ENCODE data around the gene PEX11B. TPM values are rescaled to one million over a fixed set of nuclear protein-coding genes. Genes with fewer than 3 reads are reported as not detected.

The PEX11B gene
- total RNA-seq, 1 donor = 28.5 TPM

- no peak overlapping the region for H3K4me3 ChIP-seq (ENCODE audit: low read depth, low read length)
- no peak for DNase-seq (ENCODE audit: low read depth)
- TF ChIP-seq CTCF (IDR thresholded peaks at IDR 0.05; ENCODE audit: insufficient read depth, low read depth, low read length) = no peak
Measured at GRCh38 chr1:145908653-145909052, 9.9 kb downstream of the PEX11B start.

GRCh38 chr1:145906954-145907753 is 11.4 kb downstream of the PEX11B start:
- no peak for DNase-seq (ENCODE audit: low read depth)
- no peak overlapping the region for H3K4me3 ChIP-seq (ENCODE audit: low read depth, low read length)
- TF ChIP-seq CTCF (IDR thresholded peaks at IDR 0.05; ENCODE audit: insufficient read depth, low read depth, low read length) = no peak

- no peak for DNase-seq (ENCODE audit: low read depth)
- no peak overlapping the region for H3K4me3 ChIP-seq (ENCODE audit: low read depth, low read length)
- no peak for TF ChIP-seq CTCF (IDR thresholded peaks at IDR 0.05; ENCODE audit: insufficient read depth, low read depth, low read length)
Measured at GRCh38 chr1:145901312-145902021, 17.1 kb downstream of the PEX11B start.

GRCh38 chr1:145898756-145899155 is 19.8 kb downstream of the PEX11B start:
- no peak for TF ChIP-seq CTCF (IDR thresholded peaks at IDR 0.05; ENCODE audit: insufficient read depth, low read depth, low read length)
- no peak for DNase-seq (ENCODE audit: low read depth)
- H3K4me3 ChIP-seq (ENCODE audit: low read depth, low read length) = no peak overlapping the region

GRCh38 chr1:145897969-145898368 is 20.5 kb downstream of the PEX11B start:
- no peak overlapping the region for H3K4me3 ChIP-seq (ENCODE audit: low read depth, low read length)
- no peak for DNase-seq (ENCODE audit: low read depth)
- no peak for TF ChIP-seq CTCF (IDR thresholded peaks at IDR 0.05; ENCODE audit: insufficient read depth, low read depth, low read length)

DNA sequence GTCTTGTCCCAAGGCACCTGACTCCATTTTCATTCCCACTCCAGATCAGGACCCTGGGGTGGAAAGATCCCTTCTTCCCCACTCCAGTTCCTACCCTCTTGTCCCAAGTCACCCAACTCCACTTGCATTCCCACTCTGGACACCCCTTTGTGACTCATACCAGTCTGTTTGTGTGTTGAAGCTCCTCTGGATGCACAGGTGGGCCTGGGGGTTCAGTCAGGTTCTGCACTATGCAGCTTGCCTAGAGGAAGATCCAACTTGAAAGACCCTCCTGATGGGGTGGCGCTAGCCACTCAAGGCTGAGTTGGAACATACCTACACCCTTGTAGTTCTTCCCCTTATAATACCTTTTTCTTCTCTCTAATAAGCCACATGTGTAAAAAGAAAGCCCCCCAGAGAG is 23.0 kb downstream of the PEX11B start:
- TF ChIP-seq CTCF (IDR thresholded peaks at IDR 0.05; ENCODE audit: insufficient read depth, low read depth, low read length) = no peak
- no peak for DNase-seq (ENCODE audit: low read depth)
- H3K4me3 ChIP-seq (ENCODE audit: low read depth, low read length) = no peak overlapping the region

Measured in fibroblast of villous mesenchyme (primary cell).